CD4-positive, alpha-beta memory T cell (primary cell): Measurements from ENCODE around the gene ZNF362. TPM values are rescaled to one million over a fixed set of nuclear protein-coding genes. Genes with fewer than 3 reads are reported as not detected.

Experiments used
- CTCF ChIA-PET: fragments of 350-600 bp; sonication (Branson Sonifier 250); formaldehyde crosslinking; loops from one replicate; lab custom pipeline; 2021; ENCODE audit warnings: inconsistent platforms; ENCODE audit not compliant: partially characterized antibody; lab: Charles Lee
- POLR2A ChIA-PET: fragments of 350-600 bp; sonication (Branson Sonifier 250); formaldehyde crosslinking; loops from one replicate; lab custom pipeline; 2021; ENCODE audit not compliant: partially characterized antibody; lab: Charles Lee
- DNase-seq, 5 donors: peaks; one replicate each; pipeline versions ENCODE4 v3.0.0 to v3.0.0-alpha.2; 2020 to 2022; ENCODE audit warnings: mixed read lengths in 1 of 5
- H3K27ac ChIP-seq: one replicate; pipeline ENCODE4 v1.7.0; 2013; ENCODE audit warnings: low read depth, low read length
- H3K27me3 ChIP-seq: 2 replicates; pipeline ENCODE4 v1.7.0; 2013; ENCODE audit warnings: mild to moderate bottlenecking, low read length, moderate library complexity; ENCODE audit not compliant: insufficient read depth
- H3K36me3 ChIP-seq: 2 replicates; pipeline ENCODE4 v1.7.0; 2013; ENCODE audit warnings: mild to moderate bottlenecking, low read length, moderate library complexity; ENCODE audit not compliant: insufficient read depth
- H3K4me1 ChIP-seq: 2 replicates; pipeline ENCODE4 v1.7.0; 2013; ENCODE audit warnings: mild to moderate bottlenecking, low read length, moderate library complexity; ENCODE audit not compliant: insufficient read depth
- H3K4me3 ChIP-seq, 2 donors: one replicate each; pipeline ENCODE4 v1.7.0; 2013; ENCODE audit warnings: low read length in 2 of 2, mild to moderate bottlenecking in 1 of 2
- H3K9me3 ChIP-seq, 2 donors: one replicate each; pipeline ENCODE4 v1.7.0; 2013; ENCODE audit warnings: low read length in 2 of 2, control low read depth in 1 of 2; ENCODE audit not compliant: control insufficient read depth in 1 of 2
- H3K27ac Mint-ChIP-seq, 7 donors: one replicate each; pipeline ENCODE4 v1.8.0; 2020 to 2021; ENCODE audit warnings: mixed read lengths in 7 of 7, mild to moderate bottlenecking in 6 of 7, inconsistent platforms in 3 of 7, moderate library complexity in 3 of 7
- H3K27me3 Mint-ChIP-seq, 2 donors: one replicate each; pipeline ENCODE4 v1.8.0; 2020 to 2021; ENCODE audit warnings: mixed read lengths in 2 of 2
- H3K36me3 Mint-ChIP-seq, 2 donors: one replicate each; pipeline ENCODE4 v1.8.0; 2020 to 2021; ENCODE audit warnings: mixed read lengths in 2 of 2, inconsistent platforms in 1 of 2, mild to moderate bottlenecking in 1 of 2
- H3K4me1 Mint-ChIP-seq, 4 donors: one replicate each; pipeline ENCODE4 v1.8.0; 2020 to 2021; ENCODE audit warnings: mixed read lengths in 4 of 4, mild to moderate bottlenecking in 1 of 4
- H3K4me3 Mint-ChIP-seq, 8 donors: one replicate each; pipeline ENCODE4 v1.8.0; 2020 to 2021; ENCODE audit warnings: mixed read lengths in 8 of 8, mild to moderate bottlenecking in 7 of 8, moderate library complexity in 6 of 8, inconsistent platforms in 3 of 8
- H3K9me3 Mint-ChIP-seq, 8 donors: one replicate each; pipeline ENCODE4 v1.8.0; 2020 to 2021; ENCODE audit warnings: mixed read lengths in 8 of 8, mild to moderate bottlenecking in 5 of 8, inconsistent platforms in 3 of 8, moderate library complexity in 1 of 8
- intact Hi-C: fragments of 100-400 bp; cut with micrococcal nuclease; formaldehyde crosslinking; loops from one replicate; pipeline ENCODE4 v1.15.1; 2023
- polyA plus RNA-seq, 2 donors: library from polyadenylated mRNA; unstranded; fragments of 300-500 nt; fragmentation: Illumina TruSeq; gene quantifications; one replicate each; pipeline ENCODE4 v1.2.3, GENCODE V29; 2021
- total RNA-seq, 2 experiments: library from RNA; stranded (reverse); gene quantifications; one replicate each; pipeline ENCODE4 v1.2.3, GENCODE V29; 2021

The ZNF362 gene
- total and polyA plus RNA-seq, 4 experiments from 2014 or later, result 7.1 to 25.9 (median 25.1) TPM

DNA sequence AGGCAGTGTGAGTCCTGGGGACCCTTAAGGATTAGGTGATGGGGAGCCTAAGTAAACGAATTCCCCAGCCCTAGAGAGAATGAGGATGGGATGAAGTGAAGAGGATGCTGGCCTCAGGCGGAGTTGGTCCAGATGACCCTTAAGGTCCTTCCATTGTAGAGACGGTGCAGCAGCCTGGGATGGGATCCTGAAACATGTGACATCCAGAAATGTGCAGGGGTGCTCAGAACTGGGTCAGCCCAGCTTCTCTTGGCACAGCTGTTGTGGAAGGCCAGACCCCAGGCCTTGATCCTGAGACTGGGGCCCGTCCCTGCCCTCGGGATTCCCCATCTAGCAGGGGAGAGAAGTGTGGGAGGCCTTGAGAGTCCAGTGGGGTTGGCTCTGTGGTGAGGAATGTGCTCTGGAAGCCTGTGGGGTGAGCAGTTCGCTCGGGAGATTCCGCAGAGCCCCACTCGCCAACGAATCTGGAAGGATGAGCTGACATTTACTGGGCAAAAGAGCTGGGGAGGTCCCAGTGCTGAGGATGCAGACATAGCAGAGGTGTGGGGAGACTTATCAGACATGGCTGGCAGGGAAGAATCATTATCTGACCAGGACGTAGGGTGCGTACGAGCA is 36.5 kb downstream of the ZNF362 start:
- no peak for DNase-seq
- Mint-ChIP-seq H3K36me3 (peaks cover 22 to 44% of the 10 kb centered on the region in 2 donors), H3K9me3 (peaks cover 0 to 4% (median 0%) of the 10 kb centered on the region in 8 donors), H3K27me3 (no peaks in the 10 kb centered on the region), H3K27ac (peak overlapping the region in 3 of 7 donors; percentile 60 to 81 (median 61)), H3K4me3 (no peak overlapping the region), H3K4me1 (peaks cover 3 to 18% (median 7%) of the 10 kb centered on the region in 4 donors)
- intact Hi-C loops, result no loop called here
- CTCF ChIA-PET, result interaction anchor here (0.6 to 7.6 kb wide), 2 partner anchors 75 to 180 kb away, joined by 3 to 179 read pairs; no protein-coding TSS in a partner anchor
- Histone ChIP-seq H3K27ac (no peak overlapping the region), H3K4me1 (peaks cover 7% of the 10 kb centered on the region), H3K27me3 (no peaks in the 10 kb centered on the region), H3K9me3 (no peaks in the 10 kb centered on the region), H3K36me3 (peaks cover 6% of the 10 kb centered on the region), H3K4me3 (no peak overlapping the region)
- POLR2A ChIA-PET, result no interaction called here

DNA sequence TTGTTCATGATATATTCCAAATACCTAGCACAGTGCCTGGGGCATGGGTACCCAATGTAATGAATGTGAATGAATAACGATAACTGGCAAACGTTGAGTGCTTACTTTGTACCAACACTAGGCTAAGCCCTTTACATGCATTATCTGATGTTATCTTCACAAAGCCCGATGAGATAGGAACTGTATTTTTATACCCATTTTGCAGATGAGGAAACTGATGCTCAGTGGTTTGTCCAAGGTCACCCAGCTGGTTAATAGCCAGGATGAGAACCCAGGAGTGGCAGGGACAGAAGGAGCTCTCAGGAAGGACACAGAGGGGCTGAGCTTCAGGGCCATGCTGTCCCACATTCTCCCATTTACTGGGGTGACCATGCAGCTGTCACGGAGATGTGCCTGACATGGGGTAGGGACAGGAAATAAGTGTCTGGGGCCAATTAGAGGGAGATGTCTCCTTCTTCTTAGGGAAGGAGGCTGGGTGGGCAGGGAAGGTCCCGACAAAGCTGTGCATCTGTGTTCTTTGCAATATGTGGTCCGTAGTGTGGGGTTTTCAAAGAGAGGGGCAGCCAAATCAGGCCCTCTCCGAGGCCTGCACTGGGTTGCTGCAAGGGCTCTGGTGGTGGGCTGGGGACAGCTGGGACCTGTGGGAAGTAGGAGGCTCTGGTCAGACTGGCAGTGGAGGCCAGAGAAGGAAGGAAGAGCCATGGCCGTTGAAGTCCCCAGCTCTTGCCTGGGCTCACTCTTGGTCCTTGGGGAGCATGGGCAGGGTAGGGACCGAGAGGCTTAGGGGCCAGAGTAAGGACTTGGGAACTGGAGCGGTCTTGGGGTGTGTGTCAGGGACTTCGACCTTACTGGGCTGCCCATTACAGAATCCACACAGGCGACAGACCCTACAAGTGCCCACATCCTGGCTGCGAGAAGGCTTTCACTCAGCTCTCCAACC is 38.0 kb downstream of the ZNF362 start:
- Mint-ChIP-seq H3K4me3 (no peak overlapping the region), H3K27ac (peak overlapping the region in 1 of 7 donors; percentile 48), H3K4me1 (peaks cover 7 to 22% (median 12%) of the 10 kb centered on the region in 4 donors), H3K9me3 (peaks cover 0 to 3% (median 0%) of the 10 kb centered on the region in 8 donors), H3K36me3 (peaks cover 15 to 36% of the 10 kb centered on the region in 2 donors), H3K27me3 (no peaks in the 10 kb centered on the region)
- intact Hi-C loops, result loop anchor here (1.0 to 5.0 kb wide), 6 partner anchors 53 to 362 kb away; no protein-coding TSS in a partner anchor
- DNase-seq, result no peak
- H3K36me3 ChIP-seq, result peaks cover 6% of the 10 kb centered on the region
- no peak overlapping the region for H3K4me3 ChIP-seq
- ChIA-PET CTCF (interaction anchor here (0.6 to 7.6 kb wide), 18 partner anchors 10 to 210 kb away, joined by 3 to 179 read pairs (median 8); partner anchors contain the start of gene ZSCAN20), POLR2A (interaction anchor here (1.1 kb wide), 1 partner anchor 56 kb away, joined by 6 read pairs; no protein-coding TSS in a partner anchor)
- no peak overlapping the region for H3K27ac ChIP-seq
- H3K27me3 ChIP-seq, result no peaks in the 10 kb centered on the region
- H3K9me3 ChIP-seq, result no peaks in the 10 kb centered on the region
- peaks cover 12% of the 10 kb centered on the region for H3K4me1 ChIP-seq

DNA sequence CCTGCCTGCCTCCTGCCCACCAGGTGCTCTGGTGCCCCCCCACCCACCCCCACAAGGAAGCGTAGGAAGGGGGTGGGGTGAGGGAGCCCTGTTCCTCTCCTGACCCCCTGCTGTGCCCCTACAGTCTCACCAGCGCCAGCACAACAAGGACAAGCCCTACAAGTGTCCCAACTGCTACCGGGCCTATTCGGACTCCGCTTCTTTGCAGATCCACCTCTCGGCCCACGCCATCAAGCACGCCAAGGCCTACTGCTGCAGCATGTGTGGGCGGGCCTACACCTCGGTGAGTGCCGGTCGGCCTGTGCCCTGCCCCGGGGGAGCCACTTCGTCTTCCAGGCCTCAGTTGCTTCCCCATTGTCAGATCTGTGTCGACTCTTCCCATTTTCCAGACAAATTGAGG is 38.7 kb downstream of the ZNF362 start:
- peaks cover 10 to 32% of the 10 kb centered on the region in 2 donors for H3K36me3 Mint-ChIP-seq
- no peaks in the 10 kb centered on the region for H3K27me3 ChIP-seq
- no peak overlapping the region for H3K4me3 Mint-ChIP-seq
- H3K27ac Mint-ChIP-seq, result peak overlapping the region in 2 of 7 donors; percentile 19 to 52
- peaks cover 12% of the 10 kb centered on the region for H3K4me1 ChIP-seq
- peaks cover 6% of the 10 kb centered on the region for H3K36me3 ChIP-seq
- H3K27ac ChIP-seq, result no peak overlapping the region
- peaks cover 0 to 3% (median 0%) of the 10 kb centered on the region in 8 donors for H3K9me3 Mint-ChIP-seq
- H3K4me1 Mint-ChIP-seq, result peaks cover 7 to 22% (median 12%) of the 10 kb centered on the region in 4 donors
- H3K9me3 ChIP-seq, result no peaks in the 10 kb centered on the region
- ChIA-PET POLR2A (interaction anchor here (1.1 kb wide), 1 partner anchor 55 kb away, joined by 6 read pairs; no protein-coding TSS in a partner anchor), CTCF (interaction anchor here (0.6 to 7.6 kb wide), 39 partner anchors 9 to 238 kb away, joined by 3 to 179 read pairs (median 6); partner anchors contain the start of genes TRIM62 and ZSCAN20)
- intact Hi-C loops, result loop anchor here (1.0 to 5.0 kb wide), 6 partner anchors 52 to 363 kb away; no protein-coding TSS in a partner anchor
- no peak for DNase-seq
- no peak overlapping the region for H3K4me3 ChIP-seq
- no peaks in the 10 kb centered on the region for H3K27me3 Mint-ChIP-seq

DNA sequence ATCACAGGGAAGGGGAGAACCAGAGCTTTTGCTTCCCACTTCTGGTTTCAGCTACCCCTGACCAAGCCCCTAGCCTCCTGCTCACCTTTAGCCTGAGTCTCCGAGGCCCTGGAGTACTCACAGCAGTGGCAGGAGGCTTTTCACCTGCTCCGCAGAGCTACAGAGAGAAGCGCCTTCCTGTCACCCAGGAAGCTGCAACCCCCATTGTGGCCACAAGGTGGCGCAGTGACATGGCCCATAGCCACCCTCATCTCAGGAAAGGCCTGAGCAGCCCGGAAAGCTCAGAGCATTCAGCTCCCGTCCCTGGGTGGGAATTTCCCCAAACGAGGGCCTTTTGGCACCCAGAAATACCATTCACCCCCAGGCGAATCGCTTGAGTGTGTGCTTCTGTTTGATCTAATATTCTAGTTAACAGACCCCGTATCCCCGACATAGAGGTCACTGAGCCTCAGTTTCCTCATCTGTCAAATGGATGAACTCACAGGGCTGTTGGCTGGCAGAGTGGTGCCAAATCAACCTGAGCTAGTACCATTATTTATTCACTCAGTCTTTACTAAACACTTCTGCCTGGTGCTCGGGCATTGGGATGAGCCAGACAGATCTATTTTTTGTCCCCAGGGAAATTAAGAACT is 39.3 kb downstream of the ZNF362 start:
- ChIA-PET POLR2A (interaction anchor here (0.9 to 1.1 kb wide), 2 partner anchors 54 to 71 kb away, joined by 3 to 6 read pairs; no protein-coding TSS in a partner anchor), CTCF (interaction anchor here (0.6 to 7.6 kb wide), 44 partner anchors 9 to 239 kb away, joined by 3 to 179 read pairs (median 5); partner anchors contain the start of genes TRIM62 and ZSCAN20)
- H3K4me3 Mint-ChIP-seq, result no peak overlapping the region
- Histone ChIP-seq H3K4me3 (no peak overlapping the region), H3K4me1 (peaks cover 12% of the 10 kb centered on the region), H3K27me3 (no peaks in the 10 kb centered on the region), H3K27ac (no peak overlapping the region), H3K9me3 (no peaks in the 10 kb centered on the region), H3K36me3 (peaks cover 6% of the 10 kb centered on the region)
- H3K27ac Mint-ChIP-seq, result peak overlapping the region in 3 of 7 donors; percentile 41 to 72 (median 52)
- DNase-seq, result peak; percentile 76 to 83 (median 80)
- intact Hi-C loops, result loop anchor here (1.0 to 5.0 kb wide), 6 partner anchors 52 to 363 kb away; no protein-coding TSS in a partner anchor
- H3K9me3 Mint-ChIP-seq, result peaks cover 0 to 3% (median 0%) of the 10 kb centered on the region in 8 donors
- H3K4me1 Mint-ChIP-seq, result peaks cover 7 to 22% (median 12%) of the 10 kb centered on the region in 4 donors
- peaks cover 14 to 32% of the 10 kb centered on the region in 2 donors for H3K36me3 Mint-ChIP-seq
- no peaks in the 10 kb centered on the region for H3K27me3 Mint-ChIP-seq

DNA sequence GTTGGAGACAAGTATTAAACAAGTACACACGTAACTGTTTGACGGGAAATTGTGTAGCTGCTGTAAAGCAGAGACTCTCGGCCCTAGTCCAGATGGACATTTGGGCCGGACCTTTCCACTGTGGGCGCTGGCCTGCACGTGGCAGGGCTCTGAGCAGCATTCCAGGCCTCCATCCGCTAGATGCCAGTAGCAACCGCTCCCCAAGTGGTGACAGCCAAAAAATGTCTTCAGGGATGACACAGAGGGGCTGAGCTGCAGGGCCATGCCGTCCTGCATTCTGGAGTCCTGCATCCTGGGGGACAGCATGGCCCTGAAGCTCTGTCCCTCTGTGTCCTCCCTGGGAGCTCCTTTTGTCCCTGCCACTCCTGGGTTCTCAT is 39.8 kb downstream of the ZNF362 start:
- Histone ChIP-seq H3K27me3 (no peaks in the 10 kb centered on the region), H3K27ac (no peak overlapping the region), H3K4me1 (peaks cover 12% of the 10 kb centered on the region), H3K4me3 (no peak overlapping the region), H3K36me3 (peaks cover 6% of the 10 kb centered on the region), H3K9me3 (no peaks in the 10 kb centered on the region)
- H3K4me3 Mint-ChIP-seq, result no peak overlapping the region
- peaks cover 0 to 3% (median 0%) of the 10 kb centered on the region in 8 donors for H3K9me3 Mint-ChIP-seq
- ChIA-PET CTCF (interaction anchor here (0.6 to 7.6 kb wide), 42 partner anchors 9 to 189 kb away, joined by 3 to 179 read pairs (median 6); partner anchors contain the start of genes TRIM62 and ZSCAN20), POLR2A (interaction anchor here (0.9 to 1.1 kb wide), 2 partner anchors 54 to 71 kb away, joined by 3 to 6 read pairs; no protein-coding TSS in a partner anchor)
- intact Hi-C loops, result loop anchor here (5.0 kb wide), 4 partner anchors 51 to 364 kb away; no protein-coding TSS in a partner anchor
- DNase-seq, result no peak
- peaks cover 7 to 22% (median 12%) of the 10 kb centered on the region in 4 donors for H3K4me1 Mint-ChIP-seq
- H3K27ac Mint-ChIP-seq, result no peak overlapping the region
- peaks cover 14 to 34% of the 10 kb centered on the region in 2 donors for H3K36me3 Mint-ChIP-seq
- H3K27me3 Mint-ChIP-seq, result no peaks in the 10 kb centered on the region

DNA sequence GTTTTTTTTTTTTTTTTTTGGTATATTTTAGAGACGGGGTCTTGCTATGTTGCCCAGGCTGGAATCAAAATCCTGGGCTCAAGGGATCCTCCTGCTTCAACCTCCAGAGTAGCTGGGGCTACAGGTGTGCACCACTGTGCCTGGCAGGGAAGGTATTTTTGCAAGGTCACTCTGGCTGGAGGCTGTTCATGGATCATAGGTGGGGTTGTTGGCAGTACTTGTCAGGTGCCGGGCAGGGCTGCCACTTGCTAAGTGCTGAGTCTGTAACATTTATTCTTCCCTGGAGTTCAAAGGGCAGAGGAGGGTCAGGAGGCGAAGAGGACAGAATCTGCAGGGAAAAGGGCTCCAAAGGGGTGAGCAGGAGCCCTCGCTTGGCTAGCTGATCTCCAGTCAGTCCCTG is 40.5 kb downstream of the ZNF362 start:
- Histone ChIP-seq H3K4me3 (no peak overlapping the region), H3K27ac (no peak overlapping the region), H3K4me1 (peaks cover 15% of the 10 kb centered on the region), H3K36me3 (peaks cover 6% of the 10 kb centered on the region), H3K27me3 (no peaks in the 10 kb centered on the region), H3K9me3 (no peaks in the 10 kb centered on the region)
- Mint-ChIP-seq H3K4me3 (no peak overlapping the region), H3K27ac (no peak overlapping the region), H3K36me3 (peaks cover 14 to 34% of the 10 kb centered on the region in 2 donors), H3K27me3 (no peaks in the 10 kb centered on the region), H3K4me1 (peaks cover 9 to 27% (median 15%) of the 10 kb centered on the region in 4 donors), H3K9me3 (peaks cover 0 to 3% (median 0%) of the 10 kb centered on the region in 8 donors)
- CTCF ChIA-PET, result interaction anchor here (0.9 to 7.6 kb wide), 20 partner anchors 9 to 208 kb away, joined by 3 to 179 read pairs (median 9); partner anchors contain the start of gene ZSCAN20
- POLR2A ChIA-PET, result no interaction called here
- intact Hi-C loops, result loop anchor here (5.0 kb wide), 4 partner anchors 50 to 365 kb away; no protein-coding TSS in a partner anchor
- DNase-seq, result no peak
